ENCODE results near the gene ZNRF2. TPM values are rescaled to one million over a fixed set of nuclear protein-coding genes. Genes with fewer than 3 reads are reported as not detected.
"Not testable (repeated sequence)": the region's sequence is repeated elsewhere in the genome, so short reads cannot be mapped to it uniquely, and the experiment has no call there.

The ZNRF2 gene
- total RNA-seq, 2 experiments from 2014 or later: 9.6 to 10.5 TPM

DNA sequence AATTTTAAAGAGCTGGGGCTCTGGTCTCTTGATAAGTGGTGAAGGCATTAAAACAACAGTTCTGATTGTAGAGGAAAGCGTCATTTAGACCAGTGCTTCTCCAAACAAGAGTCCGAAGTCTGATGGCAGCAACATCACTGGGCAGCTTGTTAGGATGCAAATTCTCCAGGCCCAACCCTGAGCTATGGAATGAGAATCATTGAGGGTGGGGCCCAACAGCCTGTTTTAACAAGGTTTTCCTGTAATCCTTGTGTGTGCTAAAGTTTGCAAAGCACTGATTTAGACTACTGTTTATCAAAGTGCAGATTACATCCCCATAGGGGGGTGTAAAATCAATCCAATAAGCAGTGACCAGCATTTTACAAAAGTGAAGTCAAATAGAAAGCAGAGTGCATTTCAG lies 2.6 kb upstream of the ZNRF2 start:
- H3K36me3 Mint-ChIP-seq: peaks cover 3% of the 10 kb centered on the region
- H3K9me3 Mint-ChIP-seq: no peaks in the 10 kb centered on the region
- no peaks in the 10 kb centered on the region for H3K27me3 Mint-ChIP-seq
- no peak overlapping the region for H3K27ac Mint-ChIP-seq
- H3K4me3 Mint-ChIP-seq: no peak overlapping the region
- no peak for DNase-seq
- ChIA-PET POLR2A (no interaction called here), CTCF (interaction anchor here (0.7 to 1.8 kb wide), 2 partner anchors 120 to 283 kb away, joined by 3 to 5 read pairs; no protein-coding TSS in a partner anchor)
- intact Hi-C loops (cut with micrococcal nuclease): no loop called here
- peaks cover 28% of the 10 kb centered on the region for H3K4me1 Mint-ChIP-seq (ENCODE audit: low read depth)

DNA sequence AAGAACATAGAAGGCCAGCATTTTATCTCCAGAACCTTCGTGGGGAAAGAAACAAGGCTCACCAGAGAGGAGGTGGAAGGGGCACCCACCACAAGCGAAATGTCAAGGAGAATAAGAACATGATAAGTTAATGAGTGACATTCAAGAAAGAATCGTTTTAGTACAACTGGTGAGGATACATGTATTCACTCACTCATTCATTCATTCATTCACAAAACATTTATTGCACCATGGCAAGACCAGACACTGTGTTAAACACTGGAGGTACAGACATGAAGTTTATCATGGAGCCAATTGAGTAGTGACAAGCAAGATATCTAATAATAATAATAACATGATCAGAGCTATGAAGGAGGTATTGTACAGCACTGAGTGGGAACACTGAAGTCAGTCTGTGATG lies 1.7 kb upstream of the ZNRF2 start:
- Mint-ChIP-seq H3K27me3 (no peaks in the 10 kb centered on the region), H3K4me3 (no peak overlapping the region), H3K36me3 (peaks cover 3% of the 10 kb centered on the region), H3K9me3 (no peaks in the 10 kb centered on the region), H3K27ac (no peak overlapping the region), H3K4me1 (ENCODE audit: low read depth) (peaks cover 35% of the 10 kb centered on the region)
- intact Hi-C loops (cut with micrococcal nuclease): no loop called here
- ChIA-PET POLR2A (no interaction called here), CTCF (interaction anchor here (1.8 kb wide), 1 partner anchor 282 kb away, joined by 5 read pairs; no protein-coding TSS in a partner anchor)
- DNase-seq: no peak

DNA sequence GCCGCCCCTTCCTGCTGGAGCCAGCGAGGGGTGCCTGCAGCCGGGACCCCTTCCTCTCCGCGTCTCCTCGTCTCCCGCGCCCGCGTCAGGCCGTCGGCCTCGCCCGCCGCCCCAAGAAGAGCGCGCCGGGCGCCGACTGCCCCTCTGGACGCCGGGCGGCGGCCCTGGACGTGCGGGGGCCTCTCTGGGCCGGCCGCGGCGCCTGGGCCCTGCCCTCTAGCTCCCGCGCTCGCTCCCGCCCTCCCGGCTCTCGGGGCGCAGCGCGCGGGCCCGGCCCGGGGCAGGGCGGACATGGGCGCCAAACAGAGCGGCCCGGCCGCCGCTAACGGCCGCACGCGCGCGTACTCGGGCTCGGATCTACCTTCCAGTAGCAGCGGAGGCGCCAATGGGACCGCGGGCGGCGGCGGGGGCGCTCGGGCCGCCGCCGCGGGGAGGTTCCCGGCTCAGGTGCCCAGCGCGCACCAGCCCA lies 704 bp downstream of the ZNRF2 start:
- peak overlapping the region; percentile 78 for H3K4me3 Mint-ChIP-seq
- peaks cover 48% of the 10 kb centered on the region for H3K4me1 Mint-ChIP-seq (ENCODE audit: low read depth)
- no peaks in the 10 kb centered on the region for H3K27me3 Mint-ChIP-seq
- H3K36me3 Mint-ChIP-seq: peaks cover 6% of the 10 kb centered on the region
- peak; percentile 42 for DNase-seq
- ChIA-PET CTCF (interaction anchor here (0.8 to 1.9 kb wide), 2 partner anchors 9 to 38 kb away, joined by 3 to 10 read pairs; no protein-coding TSS in a partner anchor), POLR2A (interaction anchor here (1.1 kb wide), 2 partner anchors 38 to 63 kb away, joined by 5 to 7 read pairs; no protein-coding TSS in a partner anchor)
- H3K27ac Mint-ChIP-seq: peak overlapping the region; percentile 90
- no peaks in the 10 kb centered on the region for H3K9me3 Mint-ChIP-seq
- intact Hi-C loops (cut with micrococcal nuclease): loop anchor here (2.0 kb wide), 2 partner anchors 122 to 220 kb away; partner anchors contain the start of gene GGCT

DNA sequence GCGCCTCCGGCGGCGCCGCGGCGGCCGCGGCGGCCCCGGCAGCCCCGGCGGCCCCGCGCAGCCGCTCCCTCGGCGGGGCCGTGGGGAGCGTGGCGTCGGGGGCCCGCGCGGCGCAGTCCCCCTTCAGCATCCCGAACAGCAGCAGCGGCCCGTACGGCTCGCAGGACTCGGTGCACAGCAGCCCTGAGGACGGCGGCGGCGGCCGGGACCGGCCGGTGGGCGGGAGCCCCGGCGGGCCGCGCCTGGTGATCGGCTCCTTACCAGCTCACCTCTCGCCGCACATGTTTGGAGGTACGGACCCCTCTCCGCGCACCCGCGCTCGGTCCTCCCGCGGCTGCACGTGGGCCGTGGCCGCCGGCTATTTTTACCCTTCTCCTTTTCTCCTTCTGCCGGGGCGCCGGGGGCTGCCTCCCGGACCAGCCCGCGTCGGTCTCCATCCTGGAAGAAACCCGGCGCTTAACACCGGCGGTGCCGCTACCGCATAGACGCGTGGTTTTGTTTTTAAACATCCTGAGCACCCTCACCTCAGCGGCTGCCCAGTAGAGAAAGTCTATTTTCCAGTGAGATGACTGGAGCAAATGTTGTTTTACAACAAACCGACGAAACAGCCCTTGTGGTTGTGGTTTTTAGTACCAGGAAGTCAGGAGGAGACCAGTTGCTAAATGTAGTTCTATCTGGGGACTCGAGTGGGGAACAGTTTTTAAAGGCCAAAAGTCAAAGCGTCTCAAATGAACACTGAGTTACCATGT lies 1.3 kb downstream of the ZNRF2 start:
- intact Hi-C loops (cut with micrococcal nuclease): loop anchor here (1.0 to 2.0 kb wide), 3 partner anchors 45 to 219 kb away; partner anchors contain the start of gene GGCT
- Mint-ChIP-seq H3K36me3 (peaks cover 6% of the 10 kb centered on the region), H3K4me1 (ENCODE audit: low read depth) (peaks cover 53% of the 10 kb centered on the region), H3K27me3 (no peaks in the 10 kb centered on the region), H3K4me3 (peak overlapping the region; percentile 94), H3K9me3 (no peaks in the 10 kb centered on the region), H3K27ac (peak overlapping the region; percentile 97)
- ChIA-PET CTCF (interaction anchor here (0.8 to 1.9 kb wide), 2 partner anchors 10 to 37 kb away, joined by 3 to 10 read pairs; no protein-coding TSS in a partner anchor), POLR2A (interaction anchor here (0.8 to 1.1 kb wide), 2 partner anchors 37 to 64 kb away, joined by 4 to 7 read pairs; no protein-coding TSS in a partner anchor)
- peak; percentile 83 for DNase-seq

DNA sequence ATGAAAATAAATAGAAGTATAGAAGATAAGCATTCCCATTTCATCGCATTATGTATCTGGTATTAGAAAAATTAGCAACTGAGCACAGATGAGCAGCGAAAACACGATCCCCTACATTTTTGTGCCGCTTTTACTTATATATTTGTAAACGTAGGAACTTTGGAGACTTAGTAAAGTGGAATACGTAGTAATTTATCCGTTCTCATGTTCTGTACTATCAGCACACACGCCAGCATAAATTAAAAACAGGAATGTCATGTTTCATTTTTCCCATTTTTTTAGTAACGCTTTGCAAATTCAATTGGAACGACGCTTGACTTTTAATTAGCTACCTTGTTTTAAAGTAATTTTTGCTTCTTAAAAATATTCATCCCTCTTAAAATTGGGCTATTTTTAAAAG lies 2.4 kb downstream of the ZNRF2 start:
- intact Hi-C loops (cut with micrococcal nuclease): loop anchor here (1.0 kb wide), 1 partner anchor 44 kb away; no protein-coding TSS in a partner anchor
- H3K9me3 Mint-ChIP-seq: no peaks in the 10 kb centered on the region
- H3K4me1 Mint-ChIP-seq (ENCODE audit: low read depth): peaks cover 62% of the 10 kb centered on the region
- DNase-seq: no peak
- peaks cover 6% of the 10 kb centered on the region for H3K36me3 Mint-ChIP-seq
- CTCF ChIA-PET: no interaction called here
- no peaks in the 10 kb centered on the region for H3K27me3 Mint-ChIP-seq
- H3K4me3 Mint-ChIP-seq: peak overlapping the region; percentile 94
- H3K27ac Mint-ChIP-seq: peak overlapping the region; percentile 97
- POLR2A ChIA-PET: interaction anchor here (0.8 kb wide), 1 partner anchor 63 kb away, joined by 4 read pairs; no protein-coding TSS in a partner anchor

DNA sequence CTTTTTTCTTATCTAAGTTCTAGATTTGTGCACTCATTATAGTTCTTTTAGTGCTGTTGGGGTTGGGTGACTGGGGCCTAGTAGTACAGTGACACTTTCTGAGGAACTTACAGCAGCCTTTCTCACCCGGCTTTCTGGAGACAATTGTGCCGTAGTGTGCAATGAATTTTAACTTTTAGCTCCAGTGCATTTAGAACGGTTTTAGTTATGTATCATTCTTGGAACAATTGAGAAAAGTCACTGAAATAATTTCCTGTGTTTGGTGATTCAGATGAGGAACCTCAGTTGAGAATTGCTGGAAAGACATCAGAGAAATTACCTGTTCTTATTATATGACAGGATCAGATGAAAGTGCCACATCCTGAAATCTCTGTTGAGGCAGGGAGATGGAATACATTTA lies 3.2 kb downstream of the ZNRF2 start:
- H3K36me3 Mint-ChIP-seq; DNase-seq; intact Hi-C loops (cut with micrococcal nuclease); POLR2A ChIA-PET; H3K9me3 Mint-ChIP-seq; CTCF ChIA-PET; H3K27me3 Mint-ChIP-seq: not testable (repeated sequence)
- H3K27ac Mint-ChIP-seq: peak overlapping the region; percentile 38
- peaks cover 65% of the 10 kb centered on the region for H3K4me1 Mint-ChIP-seq (ENCODE audit: low read depth)
- peak overlapping the region; percentile 51 for H3K4me3 Mint-ChIP-seq

DNA sequence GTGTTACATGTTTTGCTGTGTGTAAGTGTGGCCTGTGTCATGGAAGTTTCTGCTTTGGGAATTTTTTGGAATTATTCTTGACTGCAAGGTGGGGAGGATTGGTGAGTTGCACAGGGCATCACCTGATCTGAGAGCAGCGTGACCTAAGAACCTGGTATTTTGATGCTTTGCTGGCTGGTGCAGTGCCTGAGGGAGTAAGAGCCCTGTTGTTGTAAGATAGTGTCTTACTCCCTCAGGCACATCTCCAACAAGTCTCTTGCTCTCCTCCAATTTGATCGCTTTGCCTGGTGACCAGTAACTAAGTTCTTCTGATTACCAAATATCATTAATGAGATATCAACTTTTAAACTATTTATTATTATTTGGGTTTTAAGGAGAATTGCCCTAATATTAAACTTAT lies 5.2 kb downstream of the ZNRF2 start:
- POLR2A ChIA-PET, H3K27ac Mint-ChIP-seq, DNase-seq, H3K36me3 Mint-ChIP-seq, H3K27me3 Mint-ChIP-seq, H3K9me3 Mint-ChIP-seq, H3K4me3 Mint-ChIP-seq: not testable (repeated sequence)
- peaks cover 59% of the 10 kb centered on the region for H3K4me1 Mint-ChIP-seq (ENCODE audit: low read depth)
- intact Hi-C loops (cut with micrococcal nuclease): loop anchor here (2.0 kb wide), 1 partner anchor 15 kb away; no protein-coding TSS in a partner anchor
- CTCF ChIA-PET: interaction anchor here (0.9 kb wide), 1 partner anchor 122 kb away, joined by 3 read pairs; no protein-coding TSS in a partner anchor

DNA sequence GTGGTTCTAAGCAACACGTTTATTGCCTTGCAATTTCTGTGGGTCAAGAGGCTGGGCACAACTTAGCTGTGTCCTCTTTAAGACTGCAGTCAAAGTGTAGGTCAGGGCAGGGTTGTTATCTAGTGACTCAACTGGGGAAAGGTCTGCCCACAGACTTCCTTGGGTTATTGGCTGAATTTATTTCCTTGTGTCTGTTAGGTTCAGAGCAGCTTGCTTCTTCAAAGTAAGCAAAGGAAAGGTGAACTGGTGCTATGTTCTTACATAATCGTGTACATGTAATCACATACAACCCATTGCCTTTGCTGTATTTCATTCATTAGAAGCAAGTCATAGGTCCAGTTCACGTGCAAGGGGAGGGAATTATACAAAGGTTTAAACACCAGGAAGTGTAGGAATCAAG lies 5.9 kb downstream of the ZNRF2 start:
- DNase-seq, POLR2A ChIA-PET, H3K36me3 Mint-ChIP-seq, H3K4me3 Mint-ChIP-seq, H3K27ac Mint-ChIP-seq, H3K9me3 Mint-ChIP-seq, H3K27me3 Mint-ChIP-seq: not testable (repeated sequence)
- intact Hi-C loops (cut with micrococcal nuclease): loop anchor here (2.0 kb wide), 1 partner anchor 14 kb away; no protein-coding TSS in a partner anchor
- CTCF ChIA-PET: interaction anchor here (0.9 kb wide), 1 partner anchor 121 kb away, joined by 3 read pairs; no protein-coding TSS in a partner anchor
- peaks cover 66% of the 10 kb centered on the region for H3K4me1 Mint-ChIP-seq (ENCODE audit: low read depth)

DNA sequence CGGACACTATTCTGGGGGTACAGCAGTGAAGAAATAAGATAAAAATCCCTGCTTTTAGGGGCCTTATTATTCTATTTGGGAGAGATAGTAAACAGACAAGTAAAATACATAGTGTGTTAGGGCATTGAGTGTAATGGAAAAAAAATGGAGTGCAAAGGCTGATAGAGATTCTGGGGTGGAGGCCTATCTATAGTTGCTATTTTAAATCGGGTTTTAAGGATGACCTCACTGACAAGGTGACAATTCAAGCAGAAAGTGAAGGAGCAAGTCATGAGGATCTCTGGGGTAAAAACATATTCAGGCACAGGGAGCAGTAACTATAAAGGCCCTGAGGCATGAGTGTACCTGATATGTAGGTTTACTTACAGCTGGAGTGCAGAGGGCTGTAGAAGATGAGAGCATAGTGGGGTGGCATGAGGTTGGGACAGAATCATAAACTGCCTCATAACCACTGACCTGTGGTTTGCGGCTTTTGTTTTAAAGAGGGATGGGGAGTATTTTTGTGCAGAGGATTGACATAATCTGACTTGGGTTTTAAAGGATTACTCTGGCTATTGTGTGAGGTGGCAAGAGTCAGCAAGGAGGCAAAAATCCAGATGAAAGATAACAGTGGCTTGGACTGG lies 8.1 kb downstream of the ZNRF2 start:
- intact Hi-C loops (cut with micrococcal nuclease); CTCF ChIA-PET; DNase-seq; H3K9me3 Mint-ChIP-seq; H3K27me3 Mint-ChIP-seq; H3K36me3 Mint-ChIP-seq; H3K4me3 Mint-ChIP-seq; H3K27ac Mint-ChIP-seq; POLR2A ChIA-PET: not testable (repeated sequence)
- peaks cover 67% of the 10 kb centered on the region for H3K4me1 Mint-ChIP-seq (ENCODE audit: low read depth)

DNA sequence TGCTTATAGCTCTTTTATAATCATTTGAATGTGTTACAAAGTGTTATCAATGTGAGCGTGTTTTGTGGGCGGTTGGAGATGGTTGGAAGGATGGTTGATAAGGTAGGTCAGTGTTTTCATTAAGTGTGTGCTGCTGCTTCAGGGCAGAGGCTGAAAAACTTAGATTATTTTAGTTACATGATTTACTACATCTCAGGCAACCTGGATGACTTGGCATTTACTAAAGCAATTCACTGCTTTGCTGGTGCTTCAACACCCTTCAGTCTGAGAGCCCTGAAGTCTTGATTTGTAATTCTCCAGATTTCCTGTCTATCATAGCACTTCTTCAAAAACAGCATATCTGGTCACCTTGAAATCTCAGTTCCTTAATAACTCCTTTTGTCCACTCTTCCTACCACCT lies 11.9 kb downstream of the ZNRF2 start:
- H3K4me3 Mint-ChIP-seq; CTCF ChIA-PET; intact Hi-C loops (cut with micrococcal nuclease); H3K27me3 Mint-ChIP-seq; POLR2A ChIA-PET; H3K9me3 Mint-ChIP-seq; H3K36me3 Mint-ChIP-seq; DNase-seq; H3K27ac Mint-ChIP-seq: not testable (repeated sequence)
- H3K4me1 Mint-ChIP-seq (ENCODE audit: low read depth): peaks cover 51% of the 10 kb centered on the region

DNA sequence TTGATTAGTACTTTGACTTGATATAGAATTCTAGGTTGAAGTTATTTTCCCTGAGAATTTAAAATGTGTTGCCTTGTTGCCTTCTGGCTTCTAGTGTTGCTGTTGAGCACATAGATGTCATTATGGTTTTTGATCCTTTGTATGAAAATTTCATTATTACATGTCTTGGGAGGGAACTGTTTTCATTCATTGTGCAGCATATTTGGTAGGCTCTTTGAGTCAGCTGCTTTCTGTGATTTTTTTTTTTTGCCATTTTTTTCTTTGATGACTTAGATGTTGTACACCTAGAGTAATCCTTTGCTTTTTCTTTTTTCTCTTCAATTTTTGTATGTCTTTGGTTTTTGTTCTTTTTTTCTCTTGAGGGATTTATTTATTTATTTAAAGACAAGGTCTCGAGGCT lies 13.1 kb downstream of the ZNRF2 start:
- intact Hi-C loops (cut with micrococcal nuclease); DNase-seq; CTCF ChIA-PET; H3K27me3 Mint-ChIP-seq; H3K9me3 Mint-ChIP-seq; H3K36me3 Mint-ChIP-seq; H3K27ac Mint-ChIP-seq; POLR2A ChIA-PET; H3K4me3 Mint-ChIP-seq: not testable (repeated sequence)
- H3K4me1 Mint-ChIP-seq (ENCODE audit: low read depth): peaks cover 44% of the 10 kb centered on the region

DNA sequence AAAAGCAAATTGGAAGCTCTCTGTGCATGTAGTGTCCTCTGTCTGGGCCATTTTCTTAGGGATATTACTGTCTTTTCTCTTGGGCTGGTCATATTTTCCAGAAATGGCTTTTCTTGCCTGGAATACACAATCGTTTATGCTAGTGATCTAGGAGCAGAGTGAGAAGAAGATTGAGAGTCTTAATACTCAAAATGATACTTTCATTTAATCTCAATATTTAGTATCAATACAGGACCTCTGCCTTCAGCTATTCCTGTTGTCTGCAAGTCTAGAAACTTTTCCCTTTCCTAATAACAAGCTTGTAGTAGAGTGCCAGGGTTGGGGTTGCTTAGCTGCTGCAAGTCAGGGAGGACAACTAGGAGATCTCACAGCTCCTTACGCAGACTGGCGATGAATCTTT lies 14.0 kb downstream of the ZNRF2 start:
- H3K36me3 Mint-ChIP-seq; DNase-seq; H3K27me3 Mint-ChIP-seq; H3K4me3 Mint-ChIP-seq; CTCF ChIA-PET; H3K9me3 Mint-ChIP-seq; H3K27ac Mint-ChIP-seq; POLR2A ChIA-PET; intact Hi-C loops (cut with micrococcal nuclease): not testable (repeated sequence)
- H3K4me1 Mint-ChIP-seq (ENCODE audit: low read depth): peaks cover 41% of the 10 kb centered on the region

Data from activated CD4-positive, alpha-beta memory T cell treated with anti-CD3 and anti-CD28 coated beads for 36 hours (primary cell).